ENCODE data around the gene C10orf105.

- TF ChIP-seq GATA3 (IDR thresholded peaks at IDR 0.05; ENCODE audit: low read depth, low read length) (no peak), GATA2 (IDR thresholded peaks at IDR 0.05; ENCODE audit: low read depth, low read length) (no peak)
Observed at GRCh38 chr10:71683301-71683700, 36.3 kb downstream of the C10orf105 start.
